K562 (cell line): ENCODE results near the gene MLF1. TPM values are rescaled to one million over a fixed set of nuclear protein-coding genes. Genes with fewer than 3 reads are reported as not detected.
A peak's percentile ranks its signal among the peaks of the same experiment; 100 is the strongest.

Source experiments
- CBFB ChIP-seq: sonication (generic); formaldehyde crosslinking; IDR thresholded peaks from 2 replicates; pipeline ENCODE4 v1.4.0; 2020; ENCODE audit warnings: mild to moderate bottlenecking, missing genetic modification reagents
- DPF2 ChIP-seq: fragments of 450-650 bp; IDR thresholded peaks from 2 replicates; pipeline ENCODE4 v1.6.1; 2016
- E2F3 ChIP-seq: fragments of 250-450 bp; sonication (Bioruptor Pico); IDR thresholded peaks from 2 replicates; pipeline ENCODE4 v1.4.0; 2020; ENCODE audit warnings: mild to moderate bottlenecking
- ELF4 ChIP-seq: fragments of 450-650 bp; formaldehyde crosslinking; IDR thresholded peaks from 2 replicates; pipeline ENCODE4 v1.4.0; 2022; ENCODE audit warnings: missing genetic modification characterization
- HEY1 ChIP-seq: fragments of 250-450 bp; sonication (Bioruptor Pico); IDR thresholded peaks from 2 replicates; pipeline ENCODE4 v1.5.0; 2020; ENCODE audit warnings: mild to moderate bottlenecking, moderate library complexity, borderline replicate concordance
- KDM2B ChIP-seq: fragments of 250-450 bp; sonication (Bioruptor Pico); IDR thresholded peaks from 2 replicates; pipeline ENCODE4 v1.8.0; 2021; ENCODE audit warnings: mild to moderate bottlenecking, moderate library complexity
- PHF21A ChIP-seq: fragments of 450-650 bp; IDR thresholded peaks from 2 replicates; pipeline ENCODE4 v1.6.1; 2017; ENCODE audit warnings: low read depth, borderline replicate concordance
- PTRF ChIP-seq: fragments of 450-650 bp; IDR thresholded peaks from 2 replicates; pipeline ENCODE4 v1.6.1; 2016; ENCODE audit warnings: mild to moderate bottlenecking, missing genetic modification characterization, missing compliant biosample characterization
- PYGO2 ChIP-seq: fragments of 450-650 bp; IDR thresholded peaks from 2 replicates; pipeline ENCODE4 v1.6.1; 2016; ENCODE audit warnings: mild to moderate bottlenecking, missing genetic modification characterization, moderate library complexity, missing compliant biosample characterization
- RBM39 ChIP-seq: fragments of 200-400 bp; formaldehyde crosslinking; optimal IDR thresholded peaks from 2 replicates; pipeline ENCODE3; 2018; ENCODE audit warnings: low read depth, low read length
- SIN3A ChIP-seq, 2 experiments: fragments of 150-350 bp in 1 of 2; IDR thresholded peaks; 2 replicates each; pipeline ENCODE4 v1.6.1; 2011 to 2016; ENCODE audit warnings: borderline replicate concordance in 2 of 2, low read depth in 2 of 2, low read length in 2 of 2, mild to moderate bottlenecking in 2 of 2, moderate library complexity in 2 of 2; ENCODE audit not compliant: control insufficient read depth in 1 of 2
- SMARCA5 ChIP-seq: fragments of 450-650 bp; IDR thresholded peaks from 2 replicates; pipeline ENCODE4 v1.6.1; 2016
- SMARCE1 ChIP-seq: fragments of 450-650 bp; IDR thresholded peaks from 2 replicates; pipeline ENCODE4 v1.7.1; 2016; ENCODE audit warnings: mild to moderate bottlenecking
- SRSF7 ChIP-seq: fragments of 200-400 bp; formaldehyde crosslinking; optimal IDR thresholded peaks from 2 replicates; pipeline ENCODE3; 2017; ENCODE audit warnings: mild to moderate bottlenecking, low read depth, low read length
- TCFL5 ChIP-seq: fragments of 250-450 bp; sonication (Bioruptor Pico); conservative IDR thresholded peaks from 2 replicates; pipeline ENCODE4 v1.6.1; 2021; ENCODE audit warnings: mild to moderate bottlenecking, moderate library complexity, matching md5 sums
- THAP12 ChIP-seq: fragments of 250-450 bp; sonication (Bioruptor Pico); IDR thresholded peaks from 2 replicates; pipeline ENCODE4 v1.9.0; 2021; ENCODE audit warnings: mild to moderate bottlenecking, inconsistent platforms
- U2AF2 ChIP-seq: fragments of 200-400 bp; formaldehyde crosslinking; optimal IDR thresholded peaks from 2 replicates; pipeline ENCODE3; 2017; ENCODE audit warnings: low read depth, mild to moderate bottlenecking, low read length
- ZFP30 ChIP-seq: fragments of 250-450 bp; sonication (Bioruptor Pico); IDR thresholded peaks from 2 replicates; pipeline ENCODE4 v1.8.0; 2022; ENCODE audit warnings: moderate library complexity, mild to moderate bottlenecking, inconsistent platforms, borderline replicate concordance
- ZFX ChIP-seq: sonication (generic); formaldehyde crosslinking; IDR thresholded peaks from 2 replicates; pipeline ENCODE4 v1.8.0; 2022; ENCODE audit warnings: mild to moderate bottlenecking, missing genetic modification reagents, moderate library complexity
- ZNF146 ChIP-seq: IDR thresholded peaks from one replicate; pipeline ENCODE4 v1.6.1; 2018; ENCODE audit warnings: missing compliant biosample characterization; ENCODE audit not compliant: unreplicated experiment
- ZNF217 ChIP-seq: sonication (generic); formaldehyde crosslinking; IDR thresholded peaks from 2 replicates; pipeline ENCODE4 v1.8.0; 2022; ENCODE audit warnings: mild to moderate bottlenecking, missing genetic modification reagents
- ZNF253 ChIP-seq: fragments of 250-450 bp; sonication (Bioruptor Pico); conservative IDR thresholded peaks from 2 replicates; pipeline ENCODE4 v1.6.1; 2021; ENCODE audit warnings: mild to moderate bottlenecking
- ZNF431 ChIP-seq: sonication (generic); formaldehyde crosslinking; IDR thresholded peaks from 2 replicates; pipeline ENCODE4 v1.8.0; 2022; ENCODE audit warnings: mild to moderate bottlenecking, missing genetic modification reagents
- ZNF644 ChIP-seq: fragments of 200-800 bp; sonication (Bioruptor generic); IDR thresholded peaks from 2 replicates; pipeline ENCODE4 v1.6.1; 2016; ENCODE audit warnings: low read depth, missing genetic modification characterization, missing compliant biosample characterization
- polyA plus RNA-seq, 8 experiments: library from polyadenylated mRNA; depleted of rRNA in 4 of 8; stranded (reverse) in 5 of 8; unstranded in 3 of 8; fragments of >200 nt; fragmentation: Nextera tagmentation in 2 of 8; fragmentation: Illumina TruSeq in 1 of 8; extraction: Ambion mirVana in 2 of 8; extraction: Trizol in 1 of 8; gene quantifications; 2 replicates each; pipeline versions ENCODE4 v1.2.1 to v1.2.3, GENCODE V29; 2011 to 2014; ENCODE audit warnings: inconsistent platforms in 1 of 8, missing spikeins in 1 of 8
- total RNA-seq, 7 experiments: library from RNA; depleted of rRNA in 6 of 7; stranded (reverse); fragments of >200 nt in 6 of 7; fragmentation: Illumina TruSeq in 2 of 7; extraction: Trizol in 2 of 7; gene quantifications; 2 replicates each; pipeline versions ENCODE4 v1.2.1 to v1.2.3, GENCODE V29; 2011 to 2021; ENCODE audit warnings: low replicate concordance in 1 of 7
- TF ChIP-seq, protein P1 (sequence below): IDR thresholded peaks from 2 replicates; pipeline ENCODE4 v1.6.1; 2016; ENCODE audit warnings: missing genetic modification characterization, missing compliant biosample characterization
- TF ChIP-seq, protein P2 (sequence below): sonication (generic); formaldehyde crosslinking; IDR thresholded peaks from 2 replicates; pipeline ENCODE4 v1.8.1; 2023; ENCODE audit warnings: mild to moderate bottlenecking, missing genetic modification reagents, moderate library complexity

The MLF1 gene
- total and polyA plus RNA-seq, 9 of the 15 experiments (the other 6 are each of a cell fraction or from before 2014, with no cell fraction given): 20.4 to 71.0 (median 27.1) TPM

- no peak for TF ChIP-seq PYGO2 (tag)
- TF ChIP-seq ZNF253 (CRISPR knock-in tag): no peak
- TF ChIP-seq SMARCA5: peak; percentile 40; the same call in 1 of the 2 replicates
- TF ChIP-seq ZNF644 (tag): no peak
- no peak for TF ChIP-seq ZFP30 (CRISPR knock-in tag)
- TF ChIP-seq RBM39: no peak
- no peak for TF ChIP-seq PHF21A
- TF ChIP-seq ZNF431: peak; percentile 71; the same call in 1 of the 2 replicates
- TF ChIP-seq, protein P1, sequence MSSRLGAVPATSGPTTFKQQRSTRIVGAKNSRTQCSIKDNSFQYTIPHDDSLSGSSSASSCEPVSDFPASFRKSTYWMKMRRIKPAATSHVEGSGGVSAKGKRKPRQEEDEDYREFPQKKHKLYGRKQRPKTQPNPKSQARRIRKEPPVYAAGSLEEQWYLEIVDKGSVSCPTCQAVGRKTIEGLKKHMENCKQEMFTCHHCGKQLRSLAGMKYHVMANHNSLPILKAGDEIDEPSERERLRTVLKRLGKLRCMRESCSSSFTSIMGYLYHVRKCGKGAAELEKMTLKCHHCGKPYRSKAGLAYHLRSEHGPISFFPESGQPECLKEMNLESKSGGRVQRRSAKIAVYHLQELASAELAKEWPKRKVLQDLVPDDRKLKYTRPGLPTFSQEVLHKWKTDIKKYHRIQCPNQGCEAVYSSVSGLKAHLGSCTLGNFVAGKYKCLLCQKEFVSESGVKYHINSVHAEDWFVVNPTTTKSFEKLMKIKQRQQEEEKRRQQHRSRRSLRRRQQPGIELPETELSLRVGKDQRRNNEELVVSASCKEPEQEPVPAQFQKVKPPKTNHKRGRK: peak; percentile 20; the same call in 1 of the 2 replicates
- TF ChIP-seq THAP12 (CRISPR knock-in tag): peak; percentile 32; the same call in 1 of the 2 replicates
- no peak for TF ChIP-seq KDM2B (CRISPR knock-in tag)
- TF ChIP-seq SIN3A (IDR thresholded peaks at IDR 0.05; ENCODE audit: borderline replicate concordance in 2 of 2, control insufficient read depth in 1 of 2, low read depth in 2 of 2, low read length in 2 of 2): peak in 1 of 2 experiments; percentile 14; a peak in 1 of 4 replicates
- no peak for TF ChIP-seq SRSF7
- TF ChIP-seq U2AF2: no peak
- 0 out of 2 replicates have a peak, but pooled peaks have one; percentile 21 for TF ChIP-seq CBFB
- TF ChIP-seq SMARCE1: peak; percentile 42
- TF ChIP-seq, protein P2, sequence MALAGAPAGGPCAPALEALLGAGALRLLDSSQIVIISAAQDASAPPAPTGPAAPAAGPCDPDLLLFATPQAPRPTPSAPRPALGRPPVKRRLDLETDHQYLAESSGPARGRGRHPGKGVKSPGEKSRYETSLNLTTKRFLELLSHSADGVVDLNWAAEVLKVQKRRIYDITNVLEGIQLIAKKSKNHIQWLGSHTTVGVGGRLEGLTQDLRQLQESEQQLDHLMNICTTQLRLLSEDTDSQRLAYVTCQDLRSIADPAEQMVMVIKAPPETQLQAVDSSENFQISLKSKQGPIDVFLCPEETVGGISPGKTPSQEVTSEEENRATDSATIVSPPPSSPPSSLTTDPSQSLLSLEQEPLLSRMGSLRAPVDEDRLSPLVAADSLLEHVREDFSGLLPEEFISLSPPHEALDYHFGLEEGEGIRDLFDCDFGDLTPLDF: peak; percentile 86; the same call in 1 of the 2 replicates
- no peak for TF ChIP-seq TCFL5 (CRISPR knock-in tag)
- no peak for TF ChIP-seq HEY1
- TF ChIP-seq ZNF217: no peak
- peak; percentile 63; the same call in 1 of the 2 replicates for TF ChIP-seq ELF4
- no peak for TF ChIP-seq PTRF
- peak; percentile 88 for TF ChIP-seq ZFX (CRISPR knock-in tag)
- TF ChIP-seq ZNF146: no peak
- peak; percentile 37 for TF ChIP-seq DPF2
- TF ChIP-seq E2F3 (CRISPR knock-in tag): no peak
Measured at GRCh38 chr3:158570999-158571702, at the start of gene MLF1 (continued).
